VCaP (cell line): ENCODE data around the gene NOS2.
"Not testable (repeated sequence)": the region's sequence is repeated elsewhere in the genome, so short reads cannot be mapped to it uniquely, and the experiment has no call there.

Experiments used
- H3K27ac ChIP-seq: fragments of 450-650 bp; 2 replicates; pipeline ENCODE4 v1.5.1; 2017
- TF ChIP-seq, protein P1 (sequence below): fragments of 450-650 bp; conservative IDR thresholded peaks from 2 replicates; pipeline ENCODE4 v1.5.1; 2017; ENCODE audit warnings: mild to moderate bottlenecking, moderate library complexity

NOS2 gene

DNA sequence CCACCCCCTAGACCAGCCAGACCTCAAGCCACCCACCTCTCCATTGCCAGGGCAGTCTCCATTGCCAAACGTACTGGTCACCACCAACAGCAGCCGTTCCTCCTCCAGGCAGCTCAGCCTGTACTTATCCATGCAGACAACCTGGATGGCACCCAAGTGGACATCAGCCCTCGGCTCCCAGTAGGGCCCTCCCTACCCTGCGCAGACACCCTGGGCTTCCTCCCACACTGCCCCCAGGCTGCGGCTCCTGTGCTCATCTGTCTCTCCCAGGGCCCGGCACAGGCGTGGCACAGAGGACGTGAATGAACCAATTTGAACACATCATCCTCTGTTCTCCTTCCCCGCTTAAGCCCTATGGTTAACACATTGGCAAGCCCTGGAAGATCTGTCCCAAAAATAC, 29.5 kb downstream of the NOS2 start:
- H3K27ac ChIP-seq = no peak overlapping the region
- TF ChIP-seq, protein P1, sequence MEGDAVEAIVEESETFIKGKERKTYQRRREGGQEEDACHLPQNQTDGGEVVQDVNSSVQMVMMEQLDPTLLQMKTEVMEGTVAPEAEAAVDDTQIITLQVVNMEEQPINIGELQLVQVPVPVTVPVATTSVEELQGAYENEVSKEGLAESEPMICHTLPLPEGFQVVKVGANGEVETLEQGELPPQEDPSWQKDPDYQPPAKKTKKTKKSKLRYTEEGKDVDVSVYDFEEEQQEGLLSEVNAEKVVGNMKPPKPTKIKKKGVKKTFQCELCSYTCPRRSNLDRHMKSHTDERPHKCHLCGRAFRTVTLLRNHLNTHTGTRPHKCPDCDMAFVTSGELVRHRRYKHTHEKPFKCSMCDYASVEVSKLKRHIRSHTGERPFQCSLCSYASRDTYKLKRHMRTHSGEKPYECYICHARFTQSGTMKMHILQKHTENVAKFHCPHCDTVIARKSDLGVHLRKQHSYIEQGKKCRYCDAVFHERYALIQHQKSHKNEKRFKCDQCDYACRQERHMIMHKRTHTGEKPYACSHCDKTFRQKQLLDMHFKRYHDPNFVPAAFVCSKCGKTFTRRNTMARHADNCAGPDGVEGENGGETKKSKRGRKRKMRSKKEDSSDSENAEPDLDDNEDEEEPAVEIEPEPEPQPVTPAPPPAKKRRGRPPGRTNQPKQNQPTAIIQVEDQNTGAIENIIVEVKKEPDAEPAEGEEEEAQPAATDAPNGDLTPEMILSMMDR = no peak

DNA sequence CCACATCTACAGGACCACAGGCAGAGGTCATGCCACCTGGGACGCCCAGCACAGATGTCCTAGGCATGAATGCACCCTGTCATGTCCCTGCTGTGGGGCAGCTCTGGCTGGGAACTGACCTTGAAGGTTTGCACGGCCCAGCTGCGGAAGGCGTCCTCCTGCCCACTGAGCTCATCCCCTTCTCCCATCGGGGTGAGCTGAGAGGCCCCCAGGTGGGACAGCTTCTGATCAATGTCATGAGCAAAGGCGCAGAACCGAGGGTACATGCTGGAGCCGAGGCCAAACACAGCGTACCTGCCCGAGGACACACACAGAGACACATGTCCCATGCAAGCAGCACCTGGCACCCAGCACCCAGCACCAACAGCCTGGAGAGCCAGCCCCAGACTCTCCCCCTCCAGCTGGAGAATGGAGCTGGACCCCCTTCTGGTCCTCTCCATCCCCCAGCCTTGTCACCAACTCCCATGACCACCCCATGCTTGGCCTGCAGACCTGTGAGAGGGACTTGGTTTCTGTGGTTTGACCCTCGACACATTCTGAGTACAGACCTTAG, 31.4 kb downstream of the NOS2 start:
- H3K27ac ChIP-seq = no peak overlapping the region
- TF ChIP-seq, protein P1 = no peak

DNA sequence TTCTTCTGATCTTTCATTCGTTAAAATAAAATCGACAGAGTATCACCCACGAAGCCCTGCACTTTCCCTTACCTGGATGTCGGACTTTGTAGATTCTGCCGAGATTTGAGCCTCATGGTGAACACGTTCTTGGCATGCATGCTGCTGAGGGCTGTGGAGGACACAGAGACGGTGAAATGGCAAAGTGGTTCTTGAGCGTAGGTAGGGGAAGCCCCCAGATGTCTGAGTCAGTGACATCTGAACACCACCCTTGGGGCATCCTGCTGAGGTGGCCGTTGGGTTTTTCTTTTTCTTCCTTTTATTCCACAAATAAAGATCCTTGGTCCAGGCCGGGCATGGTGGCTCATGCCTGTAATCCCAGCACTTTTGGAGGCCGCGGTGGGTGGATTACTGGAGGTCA, 33.9 kb downstream of the NOS2 start:
- TF ChIP-seq, protein P1 = no peak
- H3K27ac ChIP-seq = no peak overlapping the region

DNA sequence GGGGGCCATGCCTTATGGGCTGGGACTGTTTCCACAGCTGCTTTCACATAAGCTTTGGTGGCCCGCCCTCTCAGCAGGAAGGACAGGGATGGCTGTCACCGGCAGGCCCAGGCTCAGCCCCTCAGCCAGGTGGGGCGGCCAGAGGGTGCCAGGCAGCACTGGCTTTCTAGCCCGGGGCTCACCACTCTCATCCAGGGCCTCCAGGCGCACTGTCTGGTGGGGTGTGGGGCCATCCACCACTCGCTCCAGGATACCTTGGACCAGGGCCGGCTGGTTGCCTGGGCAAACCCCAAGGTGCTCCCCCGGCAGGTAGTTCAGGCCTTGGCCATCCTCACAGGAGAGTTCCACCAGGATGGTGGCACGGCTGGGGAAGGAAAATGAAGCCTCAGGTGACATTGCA, 35.0 kb downstream of the NOS2 start:
- no peak overlapping the region for H3K27ac ChIP-seq
- TF ChIP-seq, protein P1 = no peak

DNA sequence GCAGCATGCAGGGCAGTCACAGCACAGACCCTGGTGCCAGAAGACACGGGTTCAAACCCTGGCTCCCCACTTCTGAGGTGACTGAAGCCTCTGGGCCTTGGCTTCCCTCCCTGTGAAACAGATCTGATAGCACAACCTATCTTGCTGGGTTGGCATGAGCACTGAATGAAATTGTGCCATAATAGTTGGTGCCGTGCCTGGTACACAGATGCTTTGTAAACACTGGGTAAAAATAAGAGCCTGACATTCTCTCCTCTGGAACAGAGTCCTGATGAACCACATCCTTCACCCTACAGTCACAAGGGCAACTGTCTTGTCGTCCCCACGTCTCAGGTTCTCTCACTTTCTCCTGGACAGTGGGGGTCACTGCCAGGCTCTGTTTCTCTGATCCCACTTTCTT, 35.7 kb downstream of the NOS2 start:
- TF ChIP-seq, protein P1 = no peak

DNA sequence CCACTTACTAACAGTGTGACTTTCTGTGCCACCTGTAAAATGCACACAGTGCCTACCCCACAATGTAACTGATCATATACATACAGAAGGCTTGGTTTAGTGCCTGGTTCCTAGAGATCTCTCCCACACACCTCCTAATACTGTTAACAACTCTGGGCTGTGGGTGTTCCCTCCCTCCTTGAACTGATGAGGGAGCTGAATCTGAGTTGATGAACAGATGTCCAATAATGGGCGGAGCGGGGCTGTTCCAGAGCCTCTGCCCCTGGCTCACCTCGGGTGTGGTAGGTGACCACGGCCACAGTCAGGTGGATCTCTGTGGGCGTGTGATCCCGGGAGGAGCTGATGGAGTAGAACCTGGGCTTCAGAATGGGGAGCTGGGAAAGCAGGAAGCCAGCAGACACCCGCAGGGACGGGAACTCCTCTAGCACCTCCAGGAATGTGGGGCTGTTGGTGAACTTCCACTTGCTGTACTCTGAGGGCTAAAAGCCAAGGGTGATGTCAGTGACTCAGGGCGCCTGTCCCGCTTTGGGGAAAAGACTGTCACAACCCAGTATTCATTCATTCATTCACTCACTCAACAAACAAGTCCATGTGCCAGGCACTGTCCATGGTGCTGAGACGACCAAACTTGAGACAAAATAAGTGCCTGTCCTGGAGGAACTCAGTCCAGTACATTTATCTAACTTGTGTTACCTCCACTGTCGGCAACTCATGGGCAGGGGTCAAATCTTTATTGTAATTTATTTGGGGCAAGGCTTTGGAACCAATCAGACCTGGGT, 37.6 kb downstream of the NOS2 start:
- TF ChIP-seq, protein P1 = no peak
- no peak overlapping the region for H3K27ac ChIP-seq

More for the DNA sequence above, 35.7 kb downstream of the NOS2 start:
- H3K27ac ChIP-seq = no peak overlapping the region

DNA sequence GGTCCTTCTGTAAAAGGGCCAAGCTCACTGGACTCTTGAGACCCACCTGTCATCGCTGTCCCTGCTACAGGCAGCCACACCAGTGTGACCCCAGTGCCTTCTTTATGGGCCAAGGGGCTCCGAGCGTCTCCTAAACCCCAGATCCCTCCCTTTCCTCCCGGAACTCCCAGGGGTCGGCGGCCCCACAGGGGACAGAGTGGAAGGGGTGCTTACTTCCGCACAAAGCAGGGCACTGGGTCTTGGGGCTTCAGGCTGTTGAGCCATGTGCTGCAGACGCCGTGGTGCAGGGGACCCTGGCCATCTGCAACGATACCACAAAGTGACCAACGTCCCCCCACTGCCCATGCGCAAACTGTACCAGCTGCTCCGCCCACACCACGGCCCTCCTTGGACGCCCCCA, 39.4 kb downstream of the NOS2 start:
- not testable (repeated sequence) for H3K27ac ChIP-seq
